ENCODE results near the gene HELZ2. TPM values are rescaled to one million over a fixed set of nuclear protein-coding genes. Genes with fewer than 3 reads are reported as not detected.
A peak's percentile ranks its signal among the peaks of the same experiment; 100 is the strongest.

The HELZ2 gene
- total and polyA plus RNA-seq, 10 of the 15 experiments (the other 5 are each of a cell fraction or from before 2014, with no cell fraction given) = 0.05 to 33.3 (median 6.2) TPM

GRCh38 chr20:63580796-63581461 is 6.9 kb upstream of the HELZ2 start (continued):
- no peak for TF ChIP-seq RFX5 (IDR thresholded peaks at IDR 0.05; ENCODE audit: low read depth, low read length)
- TF ChIP-seq ESRRA (IDR thresholded peaks at IDR 0.05; ENCODE audit: low read length) = no peak
- no peak for TF ChIP-seq MAX (IDR thresholded peaks at IDR 0.05; ENCODE audit: low read depth, low read length)
- TF ChIP-seq IRF4 (IDR thresholded peaks at IDR 0.05; ENCODE audit: low read depth, low read length) = no peak
- TF ChIP-seq MXI1 (IDR thresholded peaks at IDR 0.05; ENCODE audit: low read depth, low read length) = no peak
- TF ChIP-seq USF2 (IDR thresholded peaks at IDR 0.05; ENCODE audit: borderline replicate concordance, low read depth, low read length) = no peak
- TF ChIP-seq RUNX3 (IDR thresholded peaks at IDR 0.05; ENCODE audit: low read length) = no peak
- TF ChIP-seq YBX1 (IDR thresholded peaks at IDR 0.05) = no peak
- no peak for TF ChIP-seq ZNF217 (IDR thresholded peaks at IDR 0.05)
- no peak for TF ChIP-seq KAT2A (conservative IDR thresholded peaks at IDR 0.05; ENCODE audit: control insufficient read depth, low read depth, low read length)
- TF ChIP-seq NRF1 (conservative IDR thresholded peaks at IDR 0.05; ENCODE audit: low read depth, low read length) = no peak
- TF ChIP-seq ZNF24 (IDR thresholded peaks at IDR 0.05) = no peak
- TF ChIP-seq ZNF687 (IDR thresholded peaks at IDR 0.05) = no peak
- no peak for TF ChIP-seq PAX5 (IDR thresholded peaks at IDR 0.05; ENCODE audit: borderline replicate concordance, low read depth, low read length)
- TF ChIP-seq RAD21 (IDR thresholded peaks at IDR 0.05; ENCODE audit: insufficient read depth, low read depth, low read length) = peak; percentile 84
- no peak for TF ChIP-seq USF1 (IDR thresholded peaks at IDR 0.05; ENCODE audit: borderline replicate concordance, extremely low read length, insufficient read depth, low read depth, low read length)
- TF ChIP-seq NFXL1 (IDR thresholded peaks at IDR 0.05; ENCODE audit: borderline replicate concordance) = no peak
- TF ChIP-seq MEF2B (IDR thresholded peaks at IDR 0.05; ENCODE audit: partially characterized antibody, poor library complexity, severe bottlenecking) = no peak
- no peak for TF ChIP-seq GABPA (IDR thresholded peaks at IDR 0.05; ENCODE audit: low read depth)
- TF ChIP-seq E2F4 (IDR thresholded peaks at IDR 0.05; ENCODE audit: low read depth, low read length) = no peak

All from GM12878 (cell line).